CD8-positive, alpha-beta memory T cell (primary cell): ENCODE measurements around the gene FREM2. TPM values are rescaled to one million over a fixed set of nuclear protein-coding genes. Genes with fewer than 3 reads are reported as not detected.

Source experiments
- CTCF ChIA-PET: fragments of 350-600 bp; sonication (Branson Sonifier 250); formaldehyde crosslinking; loops from one replicate; lab custom pipeline; 2021; ENCODE audit warnings: antibody characterized with exemption; lab: Charles Lee
- POLR2A ChIA-PET: fragments of 350-600 bp; sonication (Branson Sonifier 250); formaldehyde crosslinking; loops from one replicate; lab custom pipeline; 2021; ENCODE audit warnings: antibody characterized with exemption; lab: Charles Lee
- DNase-seq, 5 donors: peaks; one replicate each; pipeline versions ENCODE4 v3.0.0 to v3.0.0-alpha.2; 2020 to 2022; ENCODE audit warnings: mixed read lengths in 1 of 5
- H3K27ac ChIP-seq: one replicate; pipeline ENCODE4 v1.7.0; 2013; ENCODE audit warnings: low read depth, mild to moderate bottlenecking, low read length, moderate library complexity
- H3K27me3 ChIP-seq: 2 replicates; pipeline ENCODE4 v1.7.0; 2013; ENCODE audit warnings: low read length, mild to moderate bottlenecking; ENCODE audit not compliant: insufficient read depth, poor library complexity, severe bottlenecking
- H3K36me3 ChIP-seq: 2 replicates; pipeline ENCODE4 v1.7.0; 2013; ENCODE audit warnings: mild to moderate bottlenecking, low read length, moderate library complexity; ENCODE audit not compliant: insufficient read depth
- H3K4me1 ChIP-seq: 2 replicates; pipeline ENCODE4 v1.7.0; 2013; ENCODE audit warnings: mild to moderate bottlenecking, low read length, moderate library complexity; ENCODE audit not compliant: insufficient read depth
- H3K4me3 ChIP-seq: 2 replicates; pipeline ENCODE4 v1.7.0; 2013; ENCODE audit warnings: mild to moderate bottlenecking, low read length
- H3K9me3 ChIP-seq: 2 replicates; pipeline ENCODE4 v1.7.0; 2013; ENCODE audit warnings: mild to moderate bottlenecking, low read length
- H3K27ac Mint-ChIP-seq, 8 donors: one replicate each; pipeline ENCODE4 v1.8.0; 2020 to 2021; ENCODE audit warnings: mixed read lengths in 8 of 8, mild to moderate bottlenecking in 6 of 8, inconsistent platforms in 3 of 8, moderate library complexity in 3 of 8
- H3K27me3 Mint-ChIP-seq, 2 donors: one replicate each; pipeline ENCODE4 v1.8.0; 2020 to 2021; ENCODE audit warnings: mixed read lengths in 2 of 2, mild to moderate bottlenecking in 1 of 2, moderate library complexity in 1 of 2
- H3K36me3 Mint-ChIP-seq, 3 donors: one replicate each; pipeline ENCODE4 v1.8.0; 2020 to 2021; ENCODE audit warnings: mixed read lengths in 3 of 3, inconsistent platforms in 1 of 3, mild to moderate bottlenecking in 1 of 3
- H3K4me1 Mint-ChIP-seq, 3 donors: one replicate each; pipeline ENCODE4 v1.8.0; 2020 to 2021; ENCODE audit warnings: mixed read lengths in 3 of 3, inconsistent platforms in 1 of 3, mild to moderate bottlenecking in 1 of 3
- H3K4me3 Mint-ChIP-seq, 7 donors: one replicate each; pipeline ENCODE4 v1.8.0; 2020 to 2021; ENCODE audit warnings: mixed read lengths in 7 of 7, mild to moderate bottlenecking in 6 of 7, moderate library complexity in 4 of 7, inconsistent platforms in 2 of 7
- H3K9me3 Mint-ChIP-seq, 5 donors: one replicate each; pipeline ENCODE4 v1.8.0; 2020 to 2022; ENCODE audit warnings: mixed read lengths in 5 of 5, mild to moderate bottlenecking in 3 of 5, moderate library complexity in 2 of 5, inconsistent platforms in 1 of 5
- polyA plus RNA-seq: library from polyadenylated mRNA; unstranded; fragments of 300-500 nt; fragmentation: Illumina TruSeq; gene quantifications from one replicate; pipeline ENCODE4 v1.2.3, GENCODE V29; 2021
- total RNA-seq, 2 experiments: library from RNA; stranded (reverse); gene quantifications; one replicate each; pipeline ENCODE4 v1.2.3, GENCODE V29; 2021

FREM2 gene
- total and polyA plus RNA-seq, 3 experiments from 2014 or later = not detected

GRCh38 chr13:38777347-38778119, 90.7 kb downstream of the FREM2 start:
- Mint-ChIP-seq H3K4me3 (no peak overlapping the region), H3K4me1 (no peaks in the 10 kb centered on the region), H3K27me3 (peaks cover 0 to 4% of the 10 kb centered on the region in 2 donors), H3K27ac (no peak overlapping the region), H3K36me3 (no peaks in the 10 kb centered on the region), H3K9me3 (peaks cover 0 to 9% (median 2%) of the 10 kb centered on the region in 5 donors)
- Histone ChIP-seq H3K4me1 (no peaks in the 10 kb centered on the region), H3K36me3 (no peaks in the 10 kb centered on the region), H3K4me3 (no peak overlapping the region), H3K9me3 (no peaks in the 10 kb centered on the region), H3K27me3 (no peaks in the 10 kb centered on the region), H3K27ac (no peak overlapping the region)
- DNase-seq = no peak
- CTCF ChIA-PET = no interaction called here
- POLR2A ChIA-PET = no interaction called here

DNA sequence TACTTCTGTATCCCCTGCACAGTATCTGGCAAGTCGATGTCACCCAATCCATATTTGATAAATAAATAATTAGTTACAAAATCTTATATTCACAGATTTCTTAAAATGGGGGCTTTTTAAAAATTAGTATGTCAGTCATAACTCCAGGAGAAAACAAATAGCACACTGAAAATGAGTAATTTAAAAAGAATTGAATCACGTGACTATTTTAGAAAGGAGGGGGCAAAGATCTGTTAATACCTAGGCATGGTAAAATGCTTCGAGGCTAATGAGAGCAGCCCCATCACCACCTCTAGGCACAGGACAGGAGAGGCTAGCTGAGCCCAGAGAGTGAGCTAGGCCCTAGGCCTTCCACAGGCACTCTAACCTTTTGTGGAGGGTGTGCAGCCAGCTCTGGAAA, 94.7 kb downstream of the FREM2 start:
- no peaks in the 10 kb centered on the region for H3K4me1 Mint-ChIP-seq
- Histone ChIP-seq H3K27me3 (no peaks in the 10 kb centered on the region), H3K9me3 (no peaks in the 10 kb centered on the region), H3K27ac (no peak overlapping the region), H3K36me3 (no peaks in the 10 kb centered on the region), H3K4me3 (no peak overlapping the region), H3K4me1 (no peaks in the 10 kb centered on the region)
- ChIA-PET POLR2A (no interaction called here), CTCF (no interaction called here)
- H3K9me3 Mint-ChIP-seq = peaks cover 0 to 9% (median 2%) of the 10 kb centered on the region in 5 donors
- no peak overlapping the region for H3K4me3 Mint-ChIP-seq
- peaks cover 0 to 2% of the 10 kb centered on the region in 2 donors for H3K27me3 Mint-ChIP-seq
- H3K27ac Mint-ChIP-seq = no peak overlapping the region
- no peak for DNase-seq
- H3K36me3 Mint-ChIP-seq = no peaks in the 10 kb centered on the region

DNA sequence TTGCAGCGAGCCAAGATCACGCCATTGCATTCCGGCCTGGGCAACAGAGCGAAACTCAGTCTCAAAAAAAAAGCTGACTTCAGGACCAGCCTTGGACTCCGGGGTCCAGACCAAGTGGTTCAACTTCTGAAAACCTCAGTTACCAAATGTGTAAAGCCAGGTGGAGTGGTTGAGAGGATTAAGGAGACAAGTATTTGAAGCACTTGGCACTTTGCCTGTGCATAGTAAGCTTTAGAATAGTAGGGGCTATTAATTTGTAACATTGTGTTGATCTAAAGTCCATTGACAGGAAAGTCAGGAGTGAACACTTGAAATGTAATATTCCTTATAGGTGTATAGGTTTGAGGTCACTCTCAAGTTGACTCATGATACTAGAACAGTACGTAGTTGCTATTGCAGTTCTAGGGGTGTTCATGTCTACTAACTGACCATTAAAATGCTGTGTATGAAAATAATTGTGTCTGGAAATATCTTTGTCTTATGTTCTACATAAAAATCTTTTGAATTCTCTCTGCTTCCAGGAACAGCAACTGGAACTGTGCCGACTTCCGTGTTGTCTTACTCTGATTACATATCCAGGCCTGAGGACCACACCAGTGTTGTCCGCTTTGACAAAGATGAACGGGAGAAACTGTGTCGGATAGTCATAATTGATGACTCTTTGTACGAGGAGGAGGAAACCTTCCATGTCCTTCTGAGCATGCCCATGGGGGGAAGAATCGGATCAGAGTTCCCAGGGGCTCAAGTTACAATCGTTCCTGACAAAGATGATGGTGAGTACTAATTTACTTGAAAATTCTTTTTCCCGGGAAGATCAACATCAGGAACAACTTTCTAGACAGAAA, 97.4 kb downstream of the FREM2 start:
- POLR2A ChIA-PET = no interaction called here
- H3K36me3 Mint-ChIP-seq = no peaks in the 10 kb centered on the region
- Histone ChIP-seq H3K4me1 (no peaks in the 10 kb centered on the region), H3K9me3 (no peaks in the 10 kb centered on the region), H3K27me3 (no peaks in the 10 kb centered on the region), H3K27ac (no peak overlapping the region), H3K36me3 (no peaks in the 10 kb centered on the region), H3K4me3 (no peak overlapping the region)
- no peak overlapping the region for H3K4me3 Mint-ChIP-seq
- H3K27ac Mint-ChIP-seq = no peak overlapping the region
- CTCF ChIA-PET = no interaction called here
- DNase-seq = no peak
- H3K9me3 Mint-ChIP-seq = peaks cover 0 to 4% (median 0%) of the 10 kb centered on the region in 5 donors
- no peaks in the 10 kb centered on the region for H3K4me1 Mint-ChIP-seq
- peaks cover 0 to 2% of the 10 kb centered on the region in 2 donors for H3K27me3 Mint-ChIP-seq

DNA sequence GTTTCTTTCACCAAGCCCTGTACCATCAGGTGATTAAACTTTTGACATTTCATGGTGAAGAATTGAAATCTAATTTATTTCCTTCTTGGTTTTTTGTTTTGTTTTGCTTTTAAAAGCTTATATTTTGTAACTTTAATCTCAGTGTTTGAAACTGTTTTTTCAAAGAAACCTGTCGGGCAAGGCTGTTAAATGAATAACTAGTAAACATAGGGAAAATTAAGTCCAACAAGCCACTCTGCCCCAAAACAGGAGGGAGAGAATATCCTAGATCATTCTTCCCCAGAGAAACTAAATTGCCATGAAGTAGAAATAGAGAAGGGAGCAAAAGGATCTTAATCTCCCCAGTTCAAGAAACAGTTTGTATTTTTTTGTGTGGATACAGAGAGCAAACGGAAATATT, 98.2 kb downstream of the FREM2 start:
- Mint-ChIP-seq H3K9me3 (peaks cover 0 to 4% (median 0%) of the 10 kb centered on the region in 5 donors), H3K36me3 (no peaks in the 10 kb centered on the region), H3K27ac (no peak overlapping the region), H3K27me3 (peaks cover 0 to 2% of the 10 kb centered on the region in 2 donors), H3K4me1 (no peaks in the 10 kb centered on the region), H3K4me3 (no peak overlapping the region)
- Histone ChIP-seq H3K27ac (no peak overlapping the region), H3K27me3 (no peaks in the 10 kb centered on the region), H3K36me3 (no peaks in the 10 kb centered on the region), H3K4me1 (no peaks in the 10 kb centered on the region), H3K4me3 (no peak overlapping the region), H3K9me3 (no peaks in the 10 kb centered on the region)
- DNase-seq = no peak
- CTCF ChIA-PET = no interaction called here
- POLR2A ChIA-PET = no interaction called here

- POLR2A ChIA-PET = no interaction called here
- Mint-ChIP-seq H3K27me3 (peaks cover 0 to 2% of the 10 kb centered on the region in 2 donors), H3K9me3 (peaks cover 0 to 4% (median 0%) of the 10 kb centered on the region in 5 donors), H3K36me3 (no peaks in the 10 kb centered on the region), H3K27ac (no peak overlapping the region), H3K4me1 (no peaks in the 10 kb centered on the region), H3K4me3 (no peak overlapping the region)
- H3K9me3 ChIP-seq = no peaks in the 10 kb centered on the region
- no peaks in the 10 kb centered on the region for H3K4me1 ChIP-seq
- no peaks in the 10 kb centered on the region for H3K36me3 ChIP-seq
- CTCF ChIA-PET = interaction anchor here (0.7 kb wide), 1 partner anchor 39 kb away, joined by 3 read pairs; no protein-coding TSS in a partner anchor
- DNase-seq = no peak
- H3K27me3 ChIP-seq = no peaks in the 10 kb centered on the region
- H3K4me3 ChIP-seq = no peak overlapping the region
- no peak overlapping the region for H3K27ac ChIP-seq
These were observed 98.6 kb downstream of the FREM2 start for GRCh38 chr13:38785490-38785889.

DNA sequence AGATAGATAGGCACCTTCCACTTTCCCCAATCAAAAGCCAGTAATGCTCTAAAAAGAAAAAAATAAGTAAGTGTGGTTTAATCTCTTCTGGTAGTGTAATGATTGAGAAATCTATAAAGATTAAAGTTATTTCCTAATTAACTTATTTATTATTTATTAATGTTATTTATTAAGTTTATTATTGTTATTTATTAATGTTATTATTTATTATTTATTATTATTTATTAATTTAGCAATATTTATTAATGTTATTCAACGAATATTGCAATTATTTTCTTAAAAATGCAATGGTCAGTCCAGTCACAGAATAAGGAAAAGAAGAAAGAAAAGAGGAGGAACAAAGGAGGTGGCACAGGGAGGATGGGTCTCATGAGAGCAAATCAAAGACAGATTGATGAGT, 100.7 kb downstream of the FREM2 start:
- ChIA-PET CTCF (no interaction called here), POLR2A (no interaction called here)
- Histone ChIP-seq H3K27ac (no peak overlapping the region), H3K9me3 (no peaks in the 10 kb centered on the region), H3K36me3 (no peaks in the 10 kb centered on the region), H3K4me1 (no peaks in the 10 kb centered on the region), H3K27me3 (no peaks in the 10 kb centered on the region), H3K4me3 (no peak overlapping the region)
- no peaks in the 10 kb centered on the region for H3K4me1 Mint-ChIP-seq
- H3K27ac Mint-ChIP-seq = no peak overlapping the region
- H3K9me3 Mint-ChIP-seq = no peaks in the 10 kb centered on the region
- no peak for DNase-seq
- H3K27me3 Mint-ChIP-seq = no peaks in the 10 kb centered on the region
- no peaks in the 10 kb centered on the region for H3K36me3 Mint-ChIP-seq
- no peak overlapping the region for H3K4me3 Mint-ChIP-seq

DNA sequence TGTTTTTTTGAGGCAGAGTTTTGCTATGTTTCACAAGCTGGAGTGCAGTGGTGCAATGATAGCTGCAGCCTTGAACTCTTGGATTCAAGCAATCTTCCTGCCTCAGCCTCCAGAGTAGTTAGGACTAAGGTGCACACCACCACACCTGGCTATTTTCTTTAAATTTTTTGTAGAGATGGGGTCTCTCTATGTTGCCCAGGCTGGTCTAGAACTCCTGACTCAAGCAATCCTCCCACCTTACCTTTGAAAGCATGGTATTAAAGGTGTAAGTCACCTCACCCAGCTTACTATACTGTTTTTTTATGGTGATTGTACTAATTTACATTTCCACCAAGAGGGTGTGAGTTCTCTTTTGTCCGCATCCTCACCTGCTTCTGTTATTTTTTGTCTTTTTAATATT, 110.0 kb downstream of the FREM2 start:
- Mint-ChIP-seq H3K9me3 (peaks cover 0 to 7% (median 0%) of the 10 kb centered on the region in 5 donors), H3K4me3 (no peak overlapping the region), H3K27me3 (peaks cover 0 to 3% of the 10 kb centered on the region in 2 donors), H3K36me3 (no peaks in the 10 kb centered on the region), H3K4me1 (no peaks in the 10 kb centered on the region), H3K27ac (no peak overlapping the region)
- POLR2A ChIA-PET = no interaction called here
- Histone ChIP-seq H3K27me3 (no peaks in the 10 kb centered on the region), H3K36me3 (no peaks in the 10 kb centered on the region), H3K4me1 (no peaks in the 10 kb centered on the region), H3K27ac (no peak overlapping the region), H3K4me3 (no peak overlapping the region), H3K9me3 (no peaks in the 10 kb centered on the region)
- no peak for DNase-seq
- CTCF ChIA-PET = no interaction called here

DNA sequence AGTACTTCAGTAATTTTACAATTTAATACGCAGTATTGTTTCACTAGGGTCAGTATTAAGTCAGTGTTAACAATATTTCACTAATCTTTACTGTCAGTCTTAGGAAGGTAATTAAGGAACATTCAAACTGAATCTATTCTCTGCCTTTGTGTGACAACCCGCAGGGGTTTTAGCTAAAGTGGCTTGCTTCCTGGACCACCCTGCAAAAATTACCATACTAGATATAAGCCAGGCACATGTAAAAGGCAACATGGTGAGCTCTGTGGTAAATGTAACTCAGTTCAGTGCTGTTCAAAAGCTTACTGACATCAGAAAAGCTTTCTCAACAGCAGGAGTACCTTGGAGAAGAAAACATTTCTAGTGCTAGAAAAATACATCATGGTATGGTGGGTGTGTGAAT, 116.7 kb downstream of the FREM2 start:
- H3K9me3 ChIP-seq = no peaks in the 10 kb centered on the region
- H3K27me3 ChIP-seq = no peaks in the 10 kb centered on the region
- no peaks in the 10 kb centered on the region for H3K36me3 ChIP-seq
- Mint-ChIP-seq H3K27me3 (peaks cover 0 to 3% of the 10 kb centered on the region in 2 donors), H3K9me3 (peaks cover 2 to 11% (median 7%) of the 10 kb centered on the region in 5 donors), H3K4me3 (no peak overlapping the region), H3K36me3 (no peaks in the 10 kb centered on the region), H3K27ac (no peak overlapping the region), H3K4me1 (no peaks in the 10 kb centered on the region)
- H3K4me1 ChIP-seq = no peaks in the 10 kb centered on the region
- ChIA-PET CTCF (no interaction called here), POLR2A (no interaction called here)
- DNase-seq = no peak
- no peak overlapping the region for H3K27ac ChIP-seq
- no peak overlapping the region for H3K4me3 ChIP-seq
